BLaER1 (cell line): ENCODE data around the gene ANKRD65.
"Not testable (repeated sequence)": the region's sequence is repeated elsewhere in the genome, so short reads cannot be mapped to it uniquely, and the experiment has no call there.

Source experiments
- H3K27ac ChIP-seq: shearing (Covaris generic); formaldehyde crosslinking; 2 replicates; pipeline ENCODE4 v1.8.1; 2022
- H3K27me3 ChIP-seq: shearing (Covaris generic); formaldehyde crosslinking; 2 replicates; pipeline ENCODE4 v1.8.1; 2022
- H3K36me3 ChIP-seq: shearing (Covaris generic); formaldehyde crosslinking; 2 replicates; pipeline ENCODE4 v1.8.1; 2022
- H3K4me1 ChIP-seq: shearing (Covaris generic); formaldehyde crosslinking; 2 replicates; pipeline ENCODE4 v1.8.1; 2022
- H3K4me2 ChIP-seq: shearing (Covaris generic); formaldehyde crosslinking; 2 replicates; pipeline ENCODE4 v1.8.1; 2022
- H3K4me3 ChIP-seq: shearing (Covaris generic); formaldehyde crosslinking; 2 replicates; pipeline ENCODE4 v1.8.1; 2022
- H3K9ac ChIP-seq: shearing (Covaris generic); formaldehyde crosslinking; 2 replicates; pipeline ENCODE4 v1.8.1; 2022
- H3K9me3 ChIP-seq: shearing (Covaris generic); formaldehyde crosslinking; 2 replicates; pipeline ENCODE4 v1.8.1; 2022
- H4K20me1 ChIP-seq: shearing (Covaris generic); formaldehyde crosslinking; 2 replicates; pipeline ENCODE4 v1.8.1; 2022
- Cebpa-rat ChIP-seq: shearing (Covaris generic); IDR thresholded peaks from 2 replicates; pipeline ENCODE4 v1.8.1; 2022

Gene ANKRD65

GRCh38 chr1:1421147-1421906 is at the start of gene ANKRD65:
Gene ANKRD65 (minus strand): TSS chr1:1421276. CDS start chr1:1421005, 271 bp downstream.
- no peak for TF ChIP-seq Cebpa-rat

DNA sequence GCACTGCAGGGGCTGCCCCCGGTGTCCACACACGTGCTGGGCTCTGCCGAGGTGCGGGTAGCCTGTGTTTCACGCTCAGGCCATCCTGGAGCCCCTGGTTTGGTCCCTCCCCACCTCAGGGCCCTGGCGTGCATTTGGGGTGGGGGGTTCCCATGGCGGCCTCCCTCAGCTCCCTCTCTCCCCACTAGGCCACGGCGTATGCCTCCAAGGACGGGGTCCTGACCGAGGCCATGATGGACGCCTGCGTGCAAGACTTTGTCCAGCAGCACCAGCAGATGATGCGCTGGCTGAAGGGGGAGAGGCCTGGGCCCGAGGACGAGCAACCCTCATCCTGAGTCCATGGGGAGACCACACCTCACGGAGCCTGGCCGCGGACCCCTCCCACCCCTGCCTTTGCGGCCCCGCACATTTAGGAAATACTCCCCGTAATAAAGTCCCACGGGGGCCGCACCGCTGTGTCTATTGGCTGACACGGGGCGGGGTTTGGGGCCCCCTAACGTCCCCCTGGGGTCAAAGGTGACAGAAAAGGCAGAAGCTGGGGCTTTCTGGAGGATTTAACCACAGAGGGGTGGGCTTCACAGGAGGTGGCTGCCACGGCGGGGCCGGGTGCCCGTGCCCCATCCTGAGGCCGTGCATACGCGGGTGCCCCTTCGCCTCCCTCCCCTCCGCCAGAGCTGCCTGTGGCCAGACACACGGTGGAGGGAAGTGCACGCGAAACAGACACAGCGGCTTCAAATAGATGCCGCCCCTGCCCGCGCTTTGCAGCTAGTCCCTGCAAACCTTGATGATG is 47.3 kb upstream of the ANKRD65 start:
- peaks cover 12% of the 10 kb centered on the region for H4K20me1 ChIP-seq

More at GRCh38 chr1:1421147-1421906, at the start of gene ANKRD65:
- H3K4me1 ChIP-seq = peaks cover 78% of the 10 kb centered on the region
- peak within 1 kb of the TSS; percentile 73 for H3K9ac ChIP-seq
- H3K36me3 ChIP-seq = no peaks in the 10 kb centered on the region
- peak within 1 kb of the TSS; percentile 38; the same call in 1 of the 2 replicates for H3K4me3 ChIP-seq
- peak within 1 kb of the TSS; percentile 85 for H3K4me2 ChIP-seq
- no peaks in the 10 kb centered on the region for H4K20me1 ChIP-seq
- peak within 1 kb of the TSS; percentile 85 for H3K27ac ChIP-seq
- no peaks in the 10 kb centered on the region for H3K9me3 ChIP-seq
- H3K27me3 ChIP-seq = no peaks in the 10 kb centered on the region

DNA sequence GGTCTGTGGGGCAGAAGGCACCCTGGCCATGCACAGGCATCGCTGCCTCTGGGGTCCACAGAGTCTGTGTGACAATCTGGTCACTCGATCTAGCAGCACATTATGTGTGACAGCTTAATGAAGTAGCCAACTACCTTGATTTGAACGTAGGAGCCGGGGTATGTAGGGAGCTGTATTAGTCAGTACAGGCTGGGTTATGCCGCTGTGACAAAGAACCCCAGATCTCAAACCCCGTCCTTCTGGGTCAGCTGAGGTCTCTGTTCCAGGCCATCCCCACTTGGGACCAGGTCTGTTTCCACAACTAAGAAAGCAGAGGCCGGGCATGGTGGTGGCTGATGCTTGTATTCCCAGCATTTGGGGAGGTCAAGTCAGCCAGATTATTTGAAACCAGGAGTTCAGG is 42.2 kb upstream of the ANKRD65 start:
- Histone ChIP-seq H3K27ac (peak overlapping the region; percentile 81), H4K20me1 (no peaks in the 10 kb centered on the region), H3K9ac (no peak overlapping the region), H3K4me3 (no peak overlapping the region), H3K9me3 (no peaks in the 10 kb centered on the region), H3K4me1 (peaks cover 74% of the 10 kb centered on the region), H3K27me3 (no peaks in the 10 kb centered on the region), H3K4me2 (peak overlapping the region; percentile 90), H3K36me3 (no peaks in the 10 kb centered on the region)
- no peak for TF ChIP-seq Cebpa-rat

More for the DNA sequence above, 47.3 kb upstream of the ANKRD65 start:
- H3K9ac ChIP-seq, H3K9me3 ChIP-seq, H3K27me3 ChIP-seq, H3K36me3 ChIP-seq, H3K27ac ChIP-seq, H3K4me3 ChIP-seq: not testable (repeated sequence)
- H3K4me1 ChIP-seq = peaks cover 49% of the 10 kb centered on the region
- H3K4me2 ChIP-seq = peak overlapping the region; percentile 30; the same call in 1 of the 2 replicates

DNA sequence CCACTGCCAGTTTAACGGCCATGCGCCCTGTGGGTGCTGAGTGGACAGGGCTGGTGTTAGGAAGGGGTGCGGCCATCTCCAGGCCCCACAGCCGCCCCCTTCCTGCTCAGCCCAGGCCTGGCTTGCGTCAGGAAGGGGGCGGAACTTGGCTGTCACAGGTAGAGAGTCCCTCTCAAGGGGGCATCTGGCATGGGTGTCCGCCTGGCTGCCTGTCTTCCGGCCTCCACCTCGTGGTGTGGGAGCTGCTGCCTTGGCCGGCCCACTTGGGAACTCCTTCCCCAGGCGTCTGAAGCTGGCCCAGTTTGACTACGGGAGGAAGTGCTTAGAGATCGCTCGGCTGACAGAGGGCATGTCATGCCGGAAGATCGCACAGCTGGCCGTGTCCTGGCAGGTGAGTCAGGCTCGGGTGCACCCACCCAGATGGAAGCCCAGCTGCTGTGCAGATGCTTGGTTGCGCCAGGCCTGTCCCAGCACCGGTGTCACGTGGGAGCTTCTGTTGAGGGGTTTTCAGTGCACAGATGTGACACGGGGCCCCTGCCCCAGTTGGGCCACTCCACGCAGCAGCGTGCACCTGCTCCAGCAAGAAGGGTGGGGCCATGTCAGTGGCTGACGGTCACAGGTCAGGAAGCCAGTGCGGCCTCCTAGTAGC is 41.4 kb upstream of the ANKRD65 start:
- Histone ChIP-seq H3K36me3 (no peaks in the 10 kb centered on the region), H3K9me3 (no peaks in the 10 kb centered on the region), H3K9ac (peak overlapping the region; percentile 49; the same call in 1 of the 2 replicates), H3K4me1 (peaks cover 77% of the 10 kb centered on the region), H3K27me3 (no peaks in the 10 kb centered on the region), H3K4me2 (peak overlapping the region; percentile 90), H3K4me3 (no peak overlapping the region), H4K20me1 (no peaks in the 10 kb centered on the region), H3K27ac (peak overlapping the region; percentile 81)
- peak; percentile 18; the same call in 1 of the 2 replicates for TF ChIP-seq Cebpa-rat

- peak overlapping the region; percentile 90 for H3K4me2 ChIP-seq
- no peak overlapping the region for H3K4me3 ChIP-seq
- H3K9me3 ChIP-seq = no peaks in the 10 kb centered on the region
- H3K27me3 ChIP-seq = no peaks in the 10 kb centered on the region
- peaks cover 77% of the 10 kb centered on the region for H3K4me1 ChIP-seq
- peak overlapping the region; percentile 81 for H3K27ac ChIP-seq
- H3K36me3 ChIP-seq = no peaks in the 10 kb centered on the region
- TF ChIP-seq Cebpa-rat = no peak
- H3K9ac ChIP-seq = peak overlapping the region; percentile 49; the same call in 1 of the 2 replicates
- no peaks in the 10 kb centered on the region for H4K20me1 ChIP-seq
These were observed 40.7 kb upstream of the ANKRD65 start for GRCh38 chr1:1461721-1462317.

GRCh38 chr1:1460540-1461130 is 39.6 kb upstream of the ANKRD65 start:
- no peaks in the 10 kb centered on the region for H3K36me3 ChIP-seq
- peak overlapping the region; percentile 90 for H3K4me2 ChIP-seq
- H3K9ac ChIP-seq = no peak overlapping the region
- no peaks in the 10 kb centered on the region for H3K9me3 ChIP-seq
- H4K20me1 ChIP-seq = no peaks in the 10 kb centered on the region
- H3K27me3 ChIP-seq = no peaks in the 10 kb centered on the region
- no peak overlapping the region for H3K4me3 ChIP-seq
- TF ChIP-seq Cebpa-rat = no peak
- peaks cover 77% of the 10 kb centered on the region for H3K4me1 ChIP-seq
- peak overlapping the region; percentile 81 for H3K27ac ChIP-seq

GRCh38 chr1:1459711-1460110 is 38.6 kb upstream of the ANKRD65 start:
- H4K20me1 ChIP-seq, H3K9me3 ChIP-seq, H3K27ac ChIP-seq, H3K4me3 ChIP-seq, H3K36me3 ChIP-seq, H3K27me3 ChIP-seq, H3K9ac ChIP-seq: not testable (repeated sequence)
- Histone ChIP-seq H3K4me2 (peak overlapping the region; percentile 90; the same call in 1 of the 2 replicates), H3K4me1 (peaks cover 70% of the 10 kb centered on the region)

- H3K27ac ChIP-seq, H3K4me3 ChIP-seq, H3K27me3 ChIP-seq, H3K9me3 ChIP-seq, H3K9ac ChIP-seq, H3K36me3 ChIP-seq, H4K20me1 ChIP-seq: not testable (repeated sequence)
- H3K4me2 ChIP-seq = peak overlapping the region; percentile 25; the same call in 1 of the 2 replicates
- H3K4me1 ChIP-seq = peaks cover 64% of the 10 kb centered on the region
These were observed 38.1 kb upstream of the ANKRD65 start for GRCh38 chr1:1459156-1459555.

DNA sequence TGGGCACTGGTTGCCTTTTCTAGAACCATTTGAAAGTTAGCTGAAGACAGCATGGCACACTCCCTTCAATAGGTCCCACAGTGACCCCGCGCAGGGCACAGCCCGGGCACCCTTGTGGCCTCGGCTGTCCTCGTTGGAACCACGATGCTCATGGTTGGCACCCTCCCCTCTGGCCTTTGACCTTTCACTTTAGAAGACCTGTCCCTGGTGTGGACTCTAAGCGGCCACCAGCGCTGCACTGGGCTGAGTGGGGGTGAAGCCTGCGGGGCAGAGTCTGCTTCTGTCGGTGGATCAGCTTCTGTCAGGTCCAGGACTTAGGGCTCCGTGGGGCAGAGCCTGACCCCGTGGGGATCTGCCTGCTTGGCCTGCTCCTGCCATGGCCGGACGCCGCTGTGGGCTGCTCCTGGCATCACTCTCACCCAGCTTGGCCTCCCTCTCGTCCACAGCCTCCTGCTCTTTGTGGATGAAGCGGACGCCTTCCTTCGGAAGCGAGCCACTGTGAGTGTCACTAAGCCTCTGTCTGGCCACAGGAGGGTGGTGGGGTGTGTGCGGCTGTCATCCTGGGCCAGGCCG is 35.7 kb upstream of the ANKRD65 start:
- not testable (repeated sequence) for H4K20me1 ChIP-seq, H3K27me3 ChIP-seq, H3K27ac ChIP-seq, H3K4me3 ChIP-seq, H3K36me3 ChIP-seq, H3K9ac ChIP-seq, H3K4me2 ChIP-seq, H3K9me3 ChIP-seq
- peaks cover 40% of the 10 kb centered on the region for H3K4me1 ChIP-seq

DNA sequence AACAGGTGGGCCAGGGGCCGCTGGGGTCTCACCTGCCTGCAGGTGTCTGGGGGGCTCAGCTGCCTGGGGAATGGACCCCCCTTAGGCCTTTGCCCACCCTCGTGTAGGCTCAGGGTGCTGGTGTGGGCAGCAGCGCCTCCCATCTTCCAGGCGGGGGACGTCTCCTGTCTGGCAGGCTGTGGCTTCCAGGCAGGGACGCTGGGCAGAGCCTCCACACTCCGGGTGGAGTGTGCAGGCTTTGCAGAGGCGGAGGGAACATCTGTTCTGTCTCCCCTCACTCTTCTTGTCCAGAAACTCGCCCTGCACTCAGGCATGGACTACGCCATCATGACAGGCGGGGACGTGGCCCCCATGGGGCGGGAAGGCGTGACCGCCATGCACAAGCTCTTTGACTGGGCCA is 34.9 kb upstream of the ANKRD65 start:
- not testable (repeated sequence) for H3K9me3 ChIP-seq, H4K20me1 ChIP-seq, H3K9ac ChIP-seq, H3K36me3 ChIP-seq, H3K27ac ChIP-seq, H3K4me2 ChIP-seq, H3K4me3 ChIP-seq, H3K27me3 ChIP-seq
- peaks cover 32% of the 10 kb centered on the region for H3K4me1 ChIP-seq
